Activated gamma-delta T cell treated with anti-CD3 and anti-CD28 coated beads, Interleukin-2, amount 50 U/mL, for 16 hours (primary cell): ENCODE measurements around the gene DARS1.
"Not testable (repeated sequence)": the region's sequence is repeated elsewhere in the genome, so short reads cannot be mapped to it uniquely, and the experiment has no call there.

Experiments
- DNase-seq: peaks from one replicate; pipeline ENCODE4 v3.0.0-alpha.2; 2020; ENCODE audit warnings: low read depth

DARS1 gene

GRCh38 chr2:135885709-135886108, 99.7 kb downstream of the DARS1 start:
- DNase-seq = no peak

- DNase-seq = no peak
Measured at GRCh38 chr2:135882415-135882814, 103.0 kb downstream of the DARS1 start.

- not testable (repeated sequence) for DNase-seq
Measured at GRCh38 chr2:135876770-135877169, 108.7 kb downstream of the DARS1 start.

- DNase-seq = peak; percentile 97
Measured at GRCh38 chr2:135876066-135876711, 109.2 kb downstream of the DARS1 start, which contains the start of gene MCM6. Gene MCM6 (minus strand): TSS chr2:135876443. CDS start chr2:135876365, 78 bp downstream.

- peak; percentile 61 for DNase-seq
Measured at GRCh38 chr2:135875491-135876065, 109.8 kb downstream of the DARS1 start.

- DNase-seq = no peak
Measured at GRCh38 chr2:135874777-135875365, 110.6 kb downstream of the DARS1 start.

GRCh38 chr2:135870571-135870970, 114.9 kb downstream of the DARS1 start:
- DNase-seq = no peak

- DNase-seq = no peak
Measured at GRCh38 chr2:135863233-135863632, 122.2 kb downstream of the DARS1 start.

- DNase-seq = no peak
Measured at GRCh38 chr2:135862718-135863117, 122.7 kb downstream of the DARS1 start.
